Brain microvascular endothelial cell (primary cell): ENCODE results near the gene PPP1R1A.

Experiments
- DNase-seq: peaks from one replicate; pipeline ENCODE4 v3.0.0-alpha.2; 2020
- H3K27ac ChIP-seq: fragments of 250-450 bp; sonication (Bioruptor Pico); 2 replicates; pipeline ENCODE4 v1.5.1; 2020; ENCODE audit warnings: mild to moderate bottlenecking, moderate library complexity
- H3K27me3 ChIP-seq: fragments of 250-450 bp; sonication (Bioruptor Pico); replicated peaks from 2 replicates; pipeline ENCODE4 v1.5.1; 2020; ENCODE audit warnings: mild to moderate bottlenecking
- H3K36me3 ChIP-seq: fragments of 250-450 bp; sonication (Bioruptor Pico); replicated peaks from 2 replicates; pipeline ENCODE4 v1.5.1; 2020; ENCODE audit warnings: mild to moderate bottlenecking
- H3K4me3 ChIP-seq: 2 replicates; pipeline ENCODE4 v1.5.1; 2011; ENCODE audit warnings: low read depth, mild to moderate bottlenecking, control low read depth, low read length, moderate library complexity
- in situ Hi-C: cut with HindIII; loops from 2 replicates; pipeline ENCODE4 v1.10.0; 2017; ENCODE audit warnings: low sequenced_read_pairs, low pct_ligation_motif_present
- TF ChIP-seq, protein P1 (sequence below): IDR thresholded peaks from 2 replicates; pipeline ENCODE4 v1.5.1; 2011; ENCODE audit warnings: low read depth, mild to moderate bottlenecking, moderate library complexity, low read length, control low read depth, inconsistent platforms; ENCODE audit errors: missing control alignments

Gene PPP1R1A

DNA sequence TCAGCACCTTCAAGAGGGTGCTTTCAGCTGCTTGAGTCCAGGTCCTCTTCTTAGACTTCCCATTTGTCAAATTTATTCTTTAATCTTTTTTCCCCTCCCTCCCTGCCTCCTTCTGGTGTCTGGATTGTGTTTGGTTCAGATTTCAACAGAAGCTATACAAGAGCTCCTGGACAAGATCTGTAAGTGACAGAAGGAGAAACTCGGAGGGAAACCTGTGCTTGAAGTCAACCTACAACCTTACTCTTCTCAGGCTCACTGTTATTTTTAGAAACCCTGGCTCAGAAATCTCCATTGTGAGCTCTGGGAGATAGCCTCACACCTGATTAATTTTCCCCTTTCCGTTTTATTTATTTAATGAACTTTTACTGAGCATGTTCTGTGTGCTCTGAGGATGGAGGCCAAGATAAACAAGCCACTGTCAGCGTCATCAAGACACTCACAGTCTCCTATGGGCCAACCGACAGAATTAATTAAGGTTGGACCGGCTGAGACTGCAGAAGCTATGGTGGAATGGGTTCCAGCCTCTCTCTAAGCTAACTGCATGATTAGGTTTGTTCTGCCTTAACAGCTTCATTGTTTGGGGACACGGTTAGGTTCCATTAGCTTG is 25.6 kb downstream of the PPP1R1A start:
- DNase-seq, result no peak
- no peak overlapping the region for H3K27ac ChIP-seq
- H3K27me3 ChIP-seq, result no peaks in the 10 kb centered on the region
- no peaks in the 10 kb centered on the region for H3K36me3 ChIP-seq
- TF ChIP-seq, protein P1, sequence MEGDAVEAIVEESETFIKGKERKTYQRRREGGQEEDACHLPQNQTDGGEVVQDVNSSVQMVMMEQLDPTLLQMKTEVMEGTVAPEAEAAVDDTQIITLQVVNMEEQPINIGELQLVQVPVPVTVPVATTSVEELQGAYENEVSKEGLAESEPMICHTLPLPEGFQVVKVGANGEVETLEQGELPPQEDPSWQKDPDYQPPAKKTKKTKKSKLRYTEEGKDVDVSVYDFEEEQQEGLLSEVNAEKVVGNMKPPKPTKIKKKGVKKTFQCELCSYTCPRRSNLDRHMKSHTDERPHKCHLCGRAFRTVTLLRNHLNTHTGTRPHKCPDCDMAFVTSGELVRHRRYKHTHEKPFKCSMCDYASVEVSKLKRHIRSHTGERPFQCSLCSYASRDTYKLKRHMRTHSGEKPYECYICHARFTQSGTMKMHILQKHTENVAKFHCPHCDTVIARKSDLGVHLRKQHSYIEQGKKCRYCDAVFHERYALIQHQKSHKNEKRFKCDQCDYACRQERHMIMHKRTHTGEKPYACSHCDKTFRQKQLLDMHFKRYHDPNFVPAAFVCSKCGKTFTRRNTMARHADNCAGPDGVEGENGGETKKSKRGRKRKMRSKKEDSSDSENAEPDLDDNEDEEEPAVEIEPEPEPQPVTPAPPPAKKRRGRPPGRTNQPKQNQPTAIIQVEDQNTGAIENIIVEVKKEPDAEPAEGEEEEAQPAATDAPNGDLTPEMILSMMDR, result no peak
- H3K4me3 ChIP-seq, result no peak overlapping the region
- in situ Hi-C loops, result no loop called here

- DNase-seq, result no peak
- TF ChIP-seq, protein P1, result no peak
- H3K36me3 ChIP-seq, result no peaks in the 10 kb centered on the region
- no peak overlapping the region for H3K4me3 ChIP-seq
- in situ Hi-C loops, result no loop called here
- no peaks in the 10 kb centered on the region for H3K27me3 ChIP-seq
- no peak overlapping the region for H3K27ac ChIP-seq
Measured at GRCh38 chr12:54561164-54561563, 27.3 kb downstream of the PPP1R1A start.

DNA sequence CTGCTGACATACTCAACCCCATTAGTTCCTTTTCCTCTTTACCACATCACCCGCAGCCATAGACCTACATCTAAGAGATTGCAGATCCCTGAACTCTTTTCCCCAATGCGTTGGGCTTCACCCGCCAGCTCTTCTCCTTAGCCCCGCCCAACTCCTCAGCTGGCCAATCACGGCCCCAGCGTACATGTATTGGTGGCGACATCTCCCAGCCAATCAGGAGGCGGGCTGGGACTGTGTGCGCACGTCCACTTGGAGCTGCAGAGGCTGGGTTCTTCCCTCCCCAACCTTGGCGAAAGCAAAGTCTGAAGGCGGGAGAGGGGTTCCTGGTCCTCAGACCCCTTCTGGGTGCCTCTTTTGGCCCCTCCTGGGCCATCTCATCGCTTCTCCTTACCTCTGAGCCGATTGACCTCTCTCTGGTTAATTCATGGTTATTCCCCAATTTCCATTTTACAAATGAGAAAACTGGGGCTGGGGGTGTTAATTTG is 28.0 kb downstream of the PPP1R1A start:
- Histone ChIP-seq H3K27me3 (no peaks in the 10 kb centered on the region), H3K36me3 (no peaks in the 10 kb centered on the region), H3K27ac (no peak overlapping the region), H3K4me3 (peak overlapping the region; percentile 44)
- in situ Hi-C loops, result no loop called here
- peak; percentile 68 for DNase-seq
- TF ChIP-seq, protein P1, result no peak

DNA sequence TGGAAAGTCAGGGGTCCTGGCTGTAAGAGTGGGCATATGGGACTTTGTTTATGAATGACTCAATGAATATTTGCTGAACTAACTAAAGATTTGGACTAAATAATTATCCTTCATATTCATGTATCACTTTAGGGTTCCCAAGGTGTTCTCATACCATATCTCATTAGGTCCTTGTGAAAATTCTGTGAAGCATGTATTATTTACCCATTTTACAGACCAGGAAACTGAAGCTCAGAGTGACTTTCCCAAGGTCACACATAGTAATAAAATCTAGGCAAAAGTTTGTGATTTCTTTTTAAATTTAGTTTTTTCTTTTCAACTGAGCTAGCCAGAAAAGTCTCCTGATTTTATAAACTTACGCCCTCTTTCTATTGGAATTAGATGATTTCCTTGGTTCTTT is 29.7 kb downstream of the PPP1R1A start:
- TF ChIP-seq, protein P1, result no peak
- Histone ChIP-seq H3K27me3 (no peaks in the 10 kb centered on the region), H3K4me3 (no peak overlapping the region), H3K27ac (no peak overlapping the region), H3K36me3 (no peaks in the 10 kb centered on the region)
- no peak for DNase-seq
- in situ Hi-C loops, result no loop called here

- TF ChIP-seq, protein P1, result no peak
- Histone ChIP-seq H3K4me3 (no peak overlapping the region), H3K27me3 (no peaks in the 10 kb centered on the region), H3K36me3 (no peaks in the 10 kb centered on the region), H3K27ac (no peak overlapping the region)
- in situ Hi-C loops, result no loop called here
- DNase-seq, result no peak
Measured at GRCh38 chr12:54558311-54558710, 30.1 kb downstream of the PPP1R1A start.
